Measurements from ENCODE around the gene MISP. TPM values are rescaled to one million over a fixed set of nuclear protein-coding genes. Genes with fewer than 3 reads are reported as not detected.
"Not testable (repeated sequence)": the region's sequence is repeated elsewhere in the genome, so short reads cannot be mapped to it uniquely, and the experiment has no call there.

MISP gene, protein sequence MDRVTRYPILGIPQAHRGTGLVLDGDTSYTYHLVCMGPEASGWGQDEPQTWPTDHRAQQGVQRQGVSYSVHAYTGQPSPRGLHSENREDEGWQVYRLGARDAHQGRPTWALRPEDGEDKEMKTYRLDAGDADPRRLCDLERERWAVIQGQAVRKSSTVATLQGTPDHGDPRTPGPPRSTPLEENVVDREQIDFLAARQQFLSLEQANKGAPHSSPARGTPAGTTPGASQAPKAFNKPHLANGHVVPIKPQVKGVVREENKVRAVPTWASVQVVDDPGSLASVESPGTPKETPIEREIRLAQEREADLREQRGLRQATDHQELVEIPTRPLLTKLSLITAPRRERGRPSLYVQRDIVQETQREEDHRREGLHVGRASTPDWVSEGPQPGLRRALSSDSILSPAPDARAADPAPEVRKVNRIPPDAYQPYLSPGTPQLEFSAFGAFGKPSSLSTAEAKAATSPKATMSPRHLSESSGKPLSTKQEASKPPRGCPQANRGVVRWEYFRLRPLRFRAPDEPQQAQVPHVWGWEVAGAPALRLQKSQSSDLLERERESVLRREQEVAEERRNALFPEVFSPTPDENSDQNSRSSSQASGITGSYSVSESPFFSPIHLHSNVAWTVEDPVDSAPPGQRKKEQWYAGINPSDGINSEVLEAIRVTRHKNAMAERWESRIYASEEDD
- total RNA-seq: not detected
- polyA plus RNA-seq (2013, experiment 1 of 2): not detected
- not detected for polyA plus RNA-seq (2013, experiment 2 of 2)
- 0 to 0.26 (median 0) reads per million in 172 experiments for total RNA-seq

DNA sequence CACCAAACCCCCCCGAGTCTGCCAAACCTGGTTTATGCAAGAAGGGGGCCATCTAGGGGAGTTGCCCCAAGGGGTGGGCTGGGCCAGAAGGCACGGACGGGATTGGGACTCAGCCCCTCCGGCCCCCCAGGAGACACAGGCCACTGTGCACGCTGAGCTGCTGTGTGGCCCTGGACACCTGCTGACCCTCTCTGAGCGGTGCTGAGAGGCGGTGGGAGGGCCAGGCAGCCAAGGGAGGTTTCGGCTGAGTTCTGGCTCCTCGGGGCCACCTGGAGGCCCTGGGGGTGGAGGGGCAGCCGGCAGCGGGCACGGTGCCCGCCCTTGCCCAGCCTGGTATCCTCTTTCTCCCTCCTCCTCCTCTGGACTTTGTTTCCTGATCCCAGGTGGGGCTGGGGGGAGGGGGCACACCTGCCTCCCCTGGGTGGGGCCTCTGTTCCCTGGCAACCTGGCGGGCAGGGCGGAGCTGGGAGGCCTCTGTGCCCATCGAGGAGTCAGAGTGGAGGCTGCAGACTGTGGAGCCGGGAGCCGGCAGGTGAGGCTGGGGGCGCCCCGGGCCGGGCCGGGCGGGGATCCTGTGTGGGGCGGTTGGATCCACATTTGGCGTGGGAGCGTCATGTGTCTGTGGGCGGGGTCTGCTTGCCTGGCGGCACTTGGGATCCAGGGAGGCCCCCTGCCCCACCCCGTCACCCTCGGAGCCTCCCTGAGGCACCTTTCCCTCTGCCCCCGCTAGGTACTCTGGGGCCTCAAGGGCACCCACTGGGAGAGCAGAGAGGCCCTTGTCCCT is at the start of gene MISP:
Gene MISP, plus strand, starts transcription at position 473 of the 784 bp plus-strand sequence. CDS start 5,835 bp downstream, outside the sequence.
- intact Hi-C loops (cut with DNase I, micrococcal nuclease): no loop called here
- H3K4me1 ChIP-seq (ENCODE audit: insufficient read depth, low read length): no peaks in the 10 kb centered on the region
- no peak within 1 kb of the TSS for H3K27ac ChIP-seq (ENCODE audit: low read depth in 1 of 2, low read length in 2 of 2)
- peaks cover 0 to 4% of the 10 kb centered on the region in 2 experiments for H3K27me3 ChIP-seq (ENCODE audit: control insufficient read depth in 1 of 2, insufficient read depth in 2 of 2, low read length in 2 of 2)
- Mint-ChIP-seq H3K36me3 (ENCODE audit: low read depth) (no peaks in the 10 kb centered on the region), H3K9me3 (no peaks in the 10 kb centered on the region), H3K4me3 (no peak within 1 kb of the TSS), H3K27ac (no peak within 1 kb of the TSS), H3K4me1 (ENCODE audit: low read depth) (no peaks in the 10 kb centered on the region), H3K27me3 (no peaks in the 10 kb centered on the region)
- ATAC-seq (ENCODE audit: poor library complexity) (no peak), DNase-seq (no peak)
- TF ChIP-seq, protein P1, sequence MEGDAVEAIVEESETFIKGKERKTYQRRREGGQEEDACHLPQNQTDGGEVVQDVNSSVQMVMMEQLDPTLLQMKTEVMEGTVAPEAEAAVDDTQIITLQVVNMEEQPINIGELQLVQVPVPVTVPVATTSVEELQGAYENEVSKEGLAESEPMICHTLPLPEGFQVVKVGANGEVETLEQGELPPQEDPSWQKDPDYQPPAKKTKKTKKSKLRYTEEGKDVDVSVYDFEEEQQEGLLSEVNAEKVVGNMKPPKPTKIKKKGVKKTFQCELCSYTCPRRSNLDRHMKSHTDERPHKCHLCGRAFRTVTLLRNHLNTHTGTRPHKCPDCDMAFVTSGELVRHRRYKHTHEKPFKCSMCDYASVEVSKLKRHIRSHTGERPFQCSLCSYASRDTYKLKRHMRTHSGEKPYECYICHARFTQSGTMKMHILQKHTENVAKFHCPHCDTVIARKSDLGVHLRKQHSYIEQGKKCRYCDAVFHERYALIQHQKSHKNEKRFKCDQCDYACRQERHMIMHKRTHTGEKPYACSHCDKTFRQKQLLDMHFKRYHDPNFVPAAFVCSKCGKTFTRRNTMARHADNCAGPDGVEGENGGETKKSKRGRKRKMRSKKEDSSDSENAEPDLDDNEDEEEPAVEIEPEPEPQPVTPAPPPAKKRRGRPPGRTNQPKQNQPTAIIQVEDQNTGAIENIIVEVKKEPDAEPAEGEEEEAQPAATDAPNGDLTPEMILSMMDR (IDR thresholded peaks at IDR 0.05): no peak
- no peak within 1 kb of the TSS for H3K4me3 ChIP-seq (ENCODE audit: low read length)
- ChIA-PET CTCF (no interaction called here), POLR2A (no interaction called here)
- peaks cover 10 to 28% of the 10 kb centered on the region in 2 experiments for H3K9me3 ChIP-seq (ENCODE audit: control insufficient read depth in 1 of 2, insufficient read depth in 1 of 2, low read length in 2 of 2)
- H3K36me3 ChIP-seq (ENCODE audit: insufficient read depth, low read length): no peaks in the 10 kb centered on the region

DNA sequence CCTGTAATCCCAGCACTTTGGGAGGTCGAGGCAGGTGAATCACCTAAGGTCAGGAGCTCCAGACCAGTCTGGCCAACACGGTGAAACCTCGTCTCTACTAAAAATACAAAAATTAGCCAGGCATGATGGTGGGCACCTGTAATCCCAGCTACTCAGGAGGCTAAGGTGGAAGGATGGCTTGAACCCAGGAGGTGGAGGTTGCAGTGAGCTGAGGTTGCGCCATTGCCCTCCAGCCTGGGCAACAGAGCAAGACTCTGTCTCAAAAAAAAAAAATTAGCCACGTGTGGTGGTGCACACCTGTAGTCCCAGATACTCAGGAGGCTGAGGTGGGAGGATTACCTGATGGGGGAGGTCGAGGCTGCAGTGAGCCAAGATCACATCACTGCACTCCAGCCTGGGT is 48.1 kb upstream of the MISP start:
- H3K36me3 ChIP-seq (ENCODE audit: insufficient read depth, low read length); H3K27ac ChIP-seq (ENCODE audit: low read depth in 1 of 2, low read length in 2 of 2); H3K4me3 Mint-ChIP-seq; H3K36me3 Mint-ChIP-seq (ENCODE audit: low read depth); H3K27ac Mint-ChIP-seq; H3K9me3 Mint-ChIP-seq; intact Hi-C loops (cut with DNase I, micrococcal nuclease); H3K9me3 ChIP-seq (ENCODE audit: control insufficient read depth in 1 of 2, insufficient read depth in 1 of 2, low read length in 2 of 2); H3K4me3 ChIP-seq (ENCODE audit: low read length); H3K4me1 Mint-ChIP-seq (ENCODE audit: low read depth); DNase-seq; ATAC-seq (ENCODE audit: poor library complexity): not testable (repeated sequence)
- Histone ChIP-seq H3K27me3 (ENCODE audit: control insufficient read depth in 1 of 2, insufficient read depth in 2 of 2, low read length in 2 of 2) (peaks cover 8 to 31% of the 10 kb centered on the region in 2 experiments), H3K4me1 (ENCODE audit: insufficient read depth, low read length) (peaks cover 16% of the 10 kb centered on the region)
- peaks cover 36% of the 10 kb centered on the region for H3K27me3 Mint-ChIP-seq
- ChIA-PET CTCF (interaction anchor here (0.9 kb wide), 1 partner anchor 31 kb away, joined by 3 read pairs; no protein-coding TSS in a partner anchor), POLR2A (interaction anchor here (0.8 to 2.0 kb wide), 3 partner anchors 40 to 365 kb away, joined by 3 to 5 read pairs (median 5); partner anchors contain the start of genes ARHGAP45, PTBP1 and RNF126)

DNA sequence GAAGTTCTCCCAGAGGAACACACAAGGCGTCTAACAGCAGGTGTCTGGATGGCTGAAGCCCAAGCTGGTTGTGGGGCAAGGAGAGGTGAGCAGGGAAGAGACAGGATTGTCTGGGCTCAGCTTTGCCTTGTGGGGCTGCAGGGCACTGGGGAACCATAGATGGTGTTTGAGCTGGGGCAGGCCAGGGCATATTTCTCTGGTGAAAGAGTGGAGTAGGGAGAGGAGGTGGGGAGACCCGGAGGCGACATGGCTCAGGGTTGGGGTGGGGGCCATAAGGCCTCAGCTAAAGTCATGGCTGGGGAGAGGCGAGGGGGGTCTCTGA is 47.6 kb upstream of the MISP start:
- CTCF ChIA-PET: interaction anchor here (0.9 kb wide), 1 partner anchor 31 kb away, joined by 3 read pairs; no protein-coding TSS in a partner anchor
- TF ChIP-seq, protein P1 (IDR thresholded peaks at IDR 0.05): no peak
- H3K9me3 ChIP-seq (ENCODE audit: control insufficient read depth in 1 of 2, insufficient read depth in 1 of 2, low read length in 2 of 2): peaks cover 0 to 12% of the 10 kb centered on the region in 2 experiments
- no peaks in the 10 kb centered on the region for H3K36me3 Mint-ChIP-seq (ENCODE audit: low read depth)
- H3K4me1 Mint-ChIP-seq (ENCODE audit: low read depth): peaks cover 8% of the 10 kb centered on the region
- no peaks in the 10 kb centered on the region for H3K36me3 ChIP-seq (ENCODE audit: insufficient read depth, low read length)
- H3K27me3 Mint-ChIP-seq: peaks cover 36% of the 10 kb centered on the region
- no peak overlapping the region for H3K27ac Mint-ChIP-seq
- DNase-seq: no peak
- no peak overlapping the region for H3K27ac ChIP-seq (ENCODE audit: low read depth in 1 of 2, low read length in 2 of 2)
- intact Hi-C loops (cut with DNase I, micrococcal nuclease): no loop called here
- no peaks in the 10 kb centered on the region for H3K9me3 Mint-ChIP-seq
- H3K4me1 ChIP-seq (ENCODE audit: insufficient read depth, low read length): peaks cover 16% of the 10 kb centered on the region
- peak overlapping the region; percentile 22 for H3K4me3 ChIP-seq (ENCODE audit: low read length)
- ATAC-seq (ENCODE audit: poor library complexity): peak; percentile 8
- POLR2A ChIA-PET: interaction anchor here (0.8 to 2.0 kb wide), 3 partner anchors 40 to 364 kb away, joined by 3 to 5 read pairs (median 5); partner anchors contain the start of genes ARHGAP45, PTBP1 and RNF126
- H3K27me3 ChIP-seq (ENCODE audit: control insufficient read depth in 1 of 2, insufficient read depth in 2 of 2, low read length in 2 of 2): peaks cover 12 to 30% of the 10 kb centered on the region in 2 experiments
- peak overlapping the region; percentile 42 for H3K4me3 Mint-ChIP-seq

Data from CD4-positive, alpha-beta T cell (primary cell).